ENCODE results near the gene CCDC74B.

- TF ChIP-seq CTCF (conservative IDR thresholded peaks at IDR 0.05) (no peak), EZH2 (IDR thresholded peaks at IDR 0.05; ENCODE audit: low read depth) (no peak)
These were observed 40.5 kb upstream of the CCDC74B start for GRCh38 chr2:130185436-130185835.

Measured in PC-9 (cell line).